ENCODE data around the gene OR51B2. TPM values are rescaled to one million over a fixed set of nuclear protein-coding genes. Genes with fewer than 3 reads are reported as not detected.

Gene OR51B2, protein sequence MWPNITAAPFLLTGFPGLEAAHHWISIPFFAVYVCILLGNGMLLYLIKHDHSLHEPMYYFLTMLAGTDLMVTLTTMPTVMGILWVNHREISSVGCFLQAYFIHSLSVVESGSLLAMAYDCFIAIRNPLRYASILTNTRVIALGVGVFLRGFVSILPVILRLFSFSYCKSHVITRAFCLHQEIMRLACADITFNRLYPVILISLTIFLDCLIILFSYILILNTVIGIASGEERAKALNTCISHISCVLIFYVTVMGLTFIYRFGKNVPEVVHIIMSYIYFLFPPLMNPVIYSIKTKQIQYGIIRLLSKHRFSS
- under 1 TPM in 1 of 2 donors, not detected in 1; 0.78 TPM for total RNA-seq

GRCh38 chr11:5324197-5324596 is at the start of gene OR51B2:
Gene OR51B2 (minus strand): TSS chr11:5324297. CDS start chr11:5324297, 0 bp downstream.
- no peaks in the 10 kb centered on the region for H3K9me3 ChIP-seq
- no peaks in the 10 kb centered on the region for H3K27me3 ChIP-seq
- intact Hi-C loops (cut with DNase I) = no loop called here
- no peak within 1 kb of the TSS for H3K4me3 ChIP-seq
- TF ChIP-seq POLR2A (IDR thresholded peaks at IDR 0.05) (no peak), CTCF (IDR thresholded peaks at IDR 0.05) (no peak)
- DNase-seq (no peak), ATAC-seq (no peak)
- no peaks in the 10 kb centered on the region for H3K36me3 ChIP-seq (replicated peaks in 1 of 2; ENCODE audit: insufficient read depth in 1 of 2, low read depth in 2 of 2)
- H3K4me1 ChIP-seq = no peaks in the 10 kb centered on the region
- 54 to 63% methylated on average over 3 of the region's 3 CpGs for whole genome bisulfite sequencing, 2 donors
- H3K27ac ChIP-seq = no peak within 1 kb of the TSS

- no peaks in the 10 kb centered on the region for H3K36me3 ChIP-seq (replicated peaks in 1 of 2; ENCODE audit: insufficient read depth in 1 of 2, low read depth in 2 of 2)
- H3K27ac ChIP-seq = no peak overlapping the region
- H3K9me3 ChIP-seq = no peaks in the 10 kb centered on the region
- H3K4me1 ChIP-seq = no peaks in the 10 kb centered on the region
- no peak for ATAC-seq
- intact Hi-C loops (cut with DNase I) = no loop called here
- DNase-seq = no peak
- TF ChIP-seq POLR2A (IDR thresholded peaks at IDR 0.05) (no peak), CTCF (IDR thresholded peaks at IDR 0.05) (no peak)
- H3K27me3 ChIP-seq = no peaks in the 10 kb centered on the region
- no peak overlapping the region for H3K4me3 ChIP-seq
These were observed 45.7 kb upstream of the OR51B2 start for GRCh38 chr11:5369789-5370188.

GRCh38 chr11:5368502-5369043 is 44.5 kb upstream of the OR51B2 start:
- Histone ChIP-seq H3K27ac (no peak overlapping the region), H3K4me3 (no peak overlapping the region), H3K27me3 (no peaks in the 10 kb centered on the region), H3K4me1 (no peaks in the 10 kb centered on the region), H3K36me3 (replicated peaks in 1 of 2; ENCODE audit: insufficient read depth in 1 of 2, low read depth in 2 of 2) (no peaks in the 10 kb centered on the region), H3K9me3 (no peaks in the 10 kb centered on the region)
- DNase-seq (no peak), ATAC-seq (no peak)
- WGBS, 2 donors = 57 to 70% methylated on average over 3 of the region's 3 CpGs
- intact Hi-C loops (cut with DNase I) = no loop called here
- TF ChIP-seq POLR2A (IDR thresholded peaks at IDR 0.05) = no peak
- no peak for TF ChIP-seq CTCF (IDR thresholded peaks at IDR 0.05)

DNA sequence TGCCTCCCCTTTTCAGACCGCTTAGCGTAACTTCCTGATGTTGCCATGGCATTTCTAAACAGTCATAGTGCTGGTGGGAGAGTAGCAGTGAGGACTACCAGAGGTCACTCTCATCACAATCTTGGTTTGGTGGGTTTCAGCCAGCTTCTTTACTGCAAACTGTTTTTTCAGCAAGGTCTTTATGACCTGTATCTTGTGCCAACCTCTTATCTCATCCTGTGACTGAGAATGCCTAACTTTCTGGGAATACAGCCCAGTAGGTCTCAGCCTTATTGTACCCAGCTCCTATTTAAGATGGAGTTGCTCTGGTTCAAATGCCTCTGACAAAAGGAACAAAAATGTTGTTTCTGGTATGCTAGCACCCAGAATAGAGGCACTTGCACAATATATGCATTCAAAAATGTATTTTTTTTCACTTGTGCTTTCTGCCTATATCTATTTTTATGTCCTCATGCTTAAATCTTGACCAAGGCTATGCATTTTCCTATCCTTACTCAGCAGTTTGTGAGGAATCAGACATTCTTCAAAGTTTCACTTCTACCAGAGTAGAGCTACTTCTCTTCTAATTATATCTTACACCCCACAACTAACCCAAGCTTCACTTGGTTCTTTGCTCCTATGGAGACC is 43.5 kb upstream of the OR51B2 start:
- TF ChIP-seq CTCF (IDR thresholded peaks at IDR 0.05) (no peak), POLR2A (IDR thresholded peaks at IDR 0.05) (no peak)
- Histone ChIP-seq H3K9me3 (no peaks in the 10 kb centered on the region), H3K4me1 (no peaks in the 10 kb centered on the region), H3K36me3 (replicated peaks in 1 of 2; ENCODE audit: insufficient read depth in 1 of 2, low read depth in 2 of 2) (no peaks in the 10 kb centered on the region), H3K27me3 (no peaks in the 10 kb centered on the region), H3K4me3 (no peak overlapping the region), H3K27ac (no peak overlapping the region)
- no peak for ATAC-seq
- no peak for DNase-seq
- 61 to 67% methylated on average over 2 of the region's 2 CpGs for WGBS, 2 donors
- intact Hi-C loops (cut with DNase I) = no loop called here

Data from body of pancreas (tissue), 4 donors.